Measurements from ENCODE around the gene OR4D5.

Gene OR4D5

DNA sequence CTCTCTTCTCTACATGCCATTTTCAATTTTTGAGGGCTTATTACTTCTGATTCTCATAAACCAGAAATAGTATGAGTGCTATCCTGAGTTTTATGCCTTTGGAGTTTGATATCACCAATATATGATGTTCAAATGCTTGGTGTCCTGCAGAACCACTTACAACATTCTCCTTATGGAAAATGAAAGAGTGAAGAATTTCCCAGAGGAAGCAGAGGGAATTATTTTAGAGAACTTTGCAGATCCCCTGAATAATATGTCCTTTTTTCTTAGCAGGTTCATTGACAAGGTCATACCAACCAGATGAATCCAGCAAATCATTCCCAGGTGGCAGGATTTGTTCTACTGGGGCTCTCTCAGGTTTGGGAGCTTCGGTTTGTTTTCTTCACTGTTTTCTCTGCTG lies at the start of gene OR4D5:
Gene OR4D5, plus strand, starts transcription at position 301 of the 400 bp plus-strand sequence. Its CDS starts 0 bp downstream, at position 301.
- TF ChIP-seq, protein P1, sequence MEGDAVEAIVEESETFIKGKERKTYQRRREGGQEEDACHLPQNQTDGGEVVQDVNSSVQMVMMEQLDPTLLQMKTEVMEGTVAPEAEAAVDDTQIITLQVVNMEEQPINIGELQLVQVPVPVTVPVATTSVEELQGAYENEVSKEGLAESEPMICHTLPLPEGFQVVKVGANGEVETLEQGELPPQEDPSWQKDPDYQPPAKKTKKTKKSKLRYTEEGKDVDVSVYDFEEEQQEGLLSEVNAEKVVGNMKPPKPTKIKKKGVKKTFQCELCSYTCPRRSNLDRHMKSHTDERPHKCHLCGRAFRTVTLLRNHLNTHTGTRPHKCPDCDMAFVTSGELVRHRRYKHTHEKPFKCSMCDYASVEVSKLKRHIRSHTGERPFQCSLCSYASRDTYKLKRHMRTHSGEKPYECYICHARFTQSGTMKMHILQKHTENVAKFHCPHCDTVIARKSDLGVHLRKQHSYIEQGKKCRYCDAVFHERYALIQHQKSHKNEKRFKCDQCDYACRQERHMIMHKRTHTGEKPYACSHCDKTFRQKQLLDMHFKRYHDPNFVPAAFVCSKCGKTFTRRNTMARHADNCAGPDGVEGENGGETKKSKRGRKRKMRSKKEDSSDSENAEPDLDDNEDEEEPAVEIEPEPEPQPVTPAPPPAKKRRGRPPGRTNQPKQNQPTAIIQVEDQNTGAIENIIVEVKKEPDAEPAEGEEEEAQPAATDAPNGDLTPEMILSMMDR (conservative IDR thresholded peaks at IDR 0.05): no peak
- TF ChIP-seq ZFX (IDR thresholded peaks at IDR 0.05): no peak

DNA sequence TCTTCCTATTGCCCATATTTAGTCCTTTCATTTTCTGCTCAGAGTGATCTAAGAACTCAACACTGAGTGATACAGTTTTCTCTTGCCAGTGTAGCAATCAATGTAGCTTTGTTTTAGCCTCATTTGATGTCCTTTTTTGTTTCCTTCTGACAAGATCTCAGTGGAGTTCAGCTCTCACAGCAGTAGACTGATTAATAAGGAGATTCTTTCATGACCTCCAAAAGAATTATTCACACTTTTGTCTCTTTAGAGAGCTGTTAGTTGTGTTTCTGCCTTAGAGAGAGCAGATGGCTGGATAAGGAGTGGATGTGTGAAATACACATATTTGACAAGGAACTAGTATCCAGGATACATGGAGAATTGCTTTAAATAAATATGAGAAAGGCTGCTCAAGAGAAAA lies 47.4 kb upstream of the OR4D5 start:
- no peak overlapping the region for H3K27ac ChIP-seq
- TF ChIP-seq, protein P1 (conservative IDR thresholded peaks at IDR 0.05): no peak
- no peak for TF ChIP-seq ZFX (IDR thresholded peaks at IDR 0.05)

More for the DNA sequence above, at the start of gene OR4D5:
- no peak within 1 kb of the TSS for H3K27ac ChIP-seq

DNA sequence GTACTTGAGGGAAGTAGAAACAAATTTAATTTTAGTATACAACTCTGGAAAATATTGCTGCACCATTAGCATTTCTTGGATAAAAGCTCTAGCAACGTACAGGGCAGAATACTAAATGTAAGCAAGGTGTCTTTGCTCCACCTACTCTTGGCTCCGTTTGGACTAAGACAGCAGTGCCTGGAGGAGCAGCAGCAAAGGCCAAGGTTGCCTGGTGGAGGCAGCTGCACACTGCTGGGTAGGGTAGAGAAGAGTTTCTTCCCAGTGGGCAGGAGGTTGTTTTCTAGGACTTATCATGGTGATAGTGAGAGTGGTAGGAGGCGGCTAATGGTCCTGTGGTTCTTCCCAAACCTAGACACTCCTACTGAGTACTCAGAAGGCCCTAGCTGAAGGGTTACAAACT lies 39.6 kb upstream of the OR4D5 start:
- TF ChIP-seq, protein P1 (conservative IDR thresholded peaks at IDR 0.05): no peak
- TF ChIP-seq ZFX (IDR thresholded peaks at IDR 0.05): no peak
- no peak overlapping the region for H3K27ac ChIP-seq

DNA sequence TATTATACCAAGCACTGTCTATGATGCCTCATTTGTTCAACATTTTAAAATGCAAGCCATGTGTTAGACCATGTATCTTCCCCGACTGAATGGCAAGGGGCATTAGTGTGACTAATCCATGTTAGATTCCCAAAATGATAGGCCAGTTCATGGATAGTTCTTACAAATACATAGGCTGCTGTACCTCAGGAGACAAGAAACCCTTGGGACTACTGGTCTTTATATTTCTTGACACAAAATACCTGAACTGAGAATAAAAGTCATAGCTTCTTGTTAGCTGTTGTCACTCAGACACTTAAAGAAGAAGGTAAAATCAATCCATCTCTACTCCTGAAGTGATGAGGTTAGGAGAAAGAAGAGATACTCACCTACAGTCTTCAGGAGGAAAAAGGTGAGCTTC lies 37.5 kb upstream of the OR4D5 start, which contains the start of gene OR8D4:
Gene OR8D4, plus strand, starts transcription at position 301 of the 400 bp plus-strand sequence. CDS start 4,265 bp downstream, outside the sequence.
- TF ChIP-seq, protein P1 (conservative IDR thresholded peaks at IDR 0.05): no peak
- TF ChIP-seq ZFX (IDR thresholded peaks at IDR 0.05): no peak
- H3K27ac ChIP-seq: no peak within 1 kb of the TSS

DNA sequence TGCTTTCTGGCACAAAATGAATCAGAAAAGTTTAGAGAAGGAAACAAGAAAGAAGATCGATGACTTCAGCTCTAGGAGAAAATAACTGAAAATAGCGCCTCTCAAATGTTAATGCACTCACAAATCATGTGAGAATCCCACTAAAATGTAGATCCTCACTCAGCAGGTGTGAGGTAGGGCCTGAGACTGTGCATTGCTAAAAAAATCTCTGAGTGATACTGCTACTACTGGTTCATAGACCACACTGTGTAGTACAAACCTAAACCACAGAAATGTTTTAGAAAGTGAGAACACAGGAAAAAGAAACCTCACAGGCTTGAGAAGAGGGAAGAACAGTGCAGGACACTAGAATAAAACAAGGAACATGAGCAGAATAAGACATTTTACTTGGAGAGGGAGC lies 35.5 kb upstream of the OR4D5 start:
- TF ChIP-seq ZFX (IDR thresholded peaks at IDR 0.05): no peak
- TF ChIP-seq, protein P1 (conservative IDR thresholded peaks at IDR 0.05): no peak
- H3K27ac ChIP-seq: no peak overlapping the region

DNA sequence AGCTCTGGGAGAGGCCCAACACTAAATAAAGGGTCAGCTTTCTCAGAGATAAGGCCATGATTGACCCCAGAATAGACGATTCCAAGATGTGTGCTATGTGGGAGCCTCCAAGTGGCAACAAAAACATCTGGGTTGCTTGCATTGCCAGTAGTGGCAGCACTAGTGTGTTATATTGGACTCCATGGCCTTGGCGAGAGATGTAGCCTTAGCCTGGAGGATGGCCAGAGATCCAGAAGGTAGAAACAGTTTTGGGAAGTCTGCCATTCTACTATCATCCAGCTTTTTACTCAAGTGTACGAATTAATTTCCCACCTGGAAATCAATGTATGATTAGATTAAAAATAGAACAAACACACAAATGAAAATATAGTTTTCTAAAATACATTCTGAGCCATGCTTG lies 34.5 kb upstream of the OR4D5 start:
- TF ChIP-seq, protein P1 (conservative IDR thresholded peaks at IDR 0.05): no peak
- TF ChIP-seq ZFX (IDR thresholded peaks at IDR 0.05): no peak
- H3K27ac ChIP-seq: no peak overlapping the region

DNA sequence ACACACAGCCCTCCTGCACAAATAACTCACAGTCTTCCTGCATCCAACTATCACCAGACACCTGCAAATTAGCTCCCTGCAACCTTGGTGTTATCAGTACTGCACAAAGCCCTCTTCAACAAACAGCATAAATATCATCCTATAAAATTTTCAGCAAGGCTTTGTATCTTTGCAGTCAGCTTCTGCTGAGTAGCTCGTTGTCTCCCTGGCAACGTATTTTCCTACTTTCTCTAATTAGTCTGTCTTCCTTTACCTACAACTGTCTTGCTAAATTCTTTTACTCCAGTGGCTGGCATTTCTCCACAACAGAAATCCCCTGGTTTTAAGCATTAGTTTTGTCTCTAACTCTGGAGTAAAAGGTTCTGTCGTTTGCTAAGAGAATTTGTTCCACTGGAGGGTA lies 33.6 kb upstream of the OR4D5 start:
- no peak overlapping the region for H3K27ac ChIP-seq
- no peak for TF ChIP-seq ZFX (IDR thresholded peaks at IDR 0.05)
- TF ChIP-seq, protein P1 (conservative IDR thresholded peaks at IDR 0.05): no peak

All from C4-2B (cell line).